COLO668 (cell line): ENCODE measurements around the gene TSPAN19.
A peak's percentile ranks its signal among the peaks of the same experiment; 100 is the strongest.

Experiments used
- DNase-seq: peaks from one replicate; lab custom pipeline; 2025; ENCODE audit not compliant: unreplicated experiment; lab: John Stamatoyannopoulos, UW

TSPAN19 gene

DNA sequence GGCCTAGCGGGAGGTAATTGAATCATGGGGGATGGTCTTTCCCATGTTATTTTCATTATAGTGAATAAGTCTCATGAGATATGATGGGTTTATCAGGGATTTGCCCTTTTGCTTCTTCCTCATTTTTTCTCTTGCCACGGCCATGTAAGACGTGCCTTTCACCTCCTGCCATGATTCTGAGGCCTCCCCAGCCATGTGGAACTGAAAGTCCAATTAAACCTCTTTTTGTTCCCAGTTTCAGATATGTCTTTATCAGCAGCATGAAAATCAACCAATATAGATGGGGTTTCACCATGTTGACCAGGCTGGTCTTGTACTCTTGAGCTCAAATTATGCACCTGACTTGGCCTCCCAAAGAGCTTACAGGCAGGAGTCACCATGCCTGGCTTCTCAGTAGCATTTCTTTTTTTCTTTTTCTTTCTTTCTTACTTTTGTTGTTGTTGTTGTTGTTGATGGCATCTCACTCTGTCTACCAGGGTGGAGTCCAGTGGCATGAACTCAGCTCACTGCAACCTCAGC lies 33.2 kb downstream of the TSPAN19 start:
- no peak for DNase-seq

- no peak for DNase-seq
These were observed 35.3 kb downstream of the TSPAN19 start for GRCh38 chr12:85000729-85001128.

GRCh38 chr12:84998341-84998740 lies 37.7 kb downstream of the TSPAN19 start:
- DNase-seq: no peak

DNA sequence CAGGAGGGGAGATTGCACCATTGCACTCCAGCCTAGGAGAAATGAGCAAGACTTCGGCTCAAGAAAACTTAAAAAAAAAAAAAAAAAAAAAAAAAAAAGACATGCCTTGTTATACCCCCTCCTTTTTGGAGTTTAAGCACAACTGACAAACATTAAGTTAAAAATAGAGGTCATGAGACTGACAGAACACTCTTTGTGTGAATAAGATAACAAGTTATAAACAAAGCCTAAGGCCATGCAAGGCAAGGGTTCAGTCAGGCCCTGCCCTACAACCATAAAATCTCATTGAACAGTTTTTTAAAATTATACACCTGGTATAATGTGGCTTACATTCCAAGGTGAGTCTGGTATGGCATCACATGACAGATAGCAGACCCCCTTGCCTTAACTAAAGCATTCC lies 39.3 kb downstream of the TSPAN19 start:
- no peak for DNase-seq

- no peak for DNase-seq
These were observed 40.4 kb downstream of the TSPAN19 start for GRCh38 chr12:84995641-84996040.

- no peak for DNase-seq
These were observed 41.7 kb downstream of the TSPAN19 start for GRCh38 chr12:84994426-84994825.

GRCh38 chr12:84986586-84986985 lies 49.5 kb downstream of the TSPAN19 start:
- peak; percentile 12 for DNase-seq

DNA sequence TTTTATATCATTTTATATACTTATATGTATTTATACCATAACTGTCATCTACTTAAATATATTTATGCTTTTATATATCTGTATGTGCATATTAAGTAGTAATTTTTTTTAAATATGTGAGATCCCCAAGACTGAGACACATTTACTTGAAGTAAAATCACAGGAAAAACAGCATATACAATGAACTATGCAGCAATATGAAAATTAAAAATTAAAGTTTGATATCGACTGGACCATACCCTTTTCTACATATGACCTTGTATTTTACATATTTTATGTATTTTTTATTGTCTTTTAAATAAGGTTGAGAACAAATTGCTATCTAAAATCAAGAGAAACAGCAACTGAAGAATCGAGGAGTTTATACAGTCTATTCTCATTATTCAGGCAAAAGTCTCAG lies 50.0 kb downstream of the TSPAN19 start:
- DNase-seq: no peak

DNA sequence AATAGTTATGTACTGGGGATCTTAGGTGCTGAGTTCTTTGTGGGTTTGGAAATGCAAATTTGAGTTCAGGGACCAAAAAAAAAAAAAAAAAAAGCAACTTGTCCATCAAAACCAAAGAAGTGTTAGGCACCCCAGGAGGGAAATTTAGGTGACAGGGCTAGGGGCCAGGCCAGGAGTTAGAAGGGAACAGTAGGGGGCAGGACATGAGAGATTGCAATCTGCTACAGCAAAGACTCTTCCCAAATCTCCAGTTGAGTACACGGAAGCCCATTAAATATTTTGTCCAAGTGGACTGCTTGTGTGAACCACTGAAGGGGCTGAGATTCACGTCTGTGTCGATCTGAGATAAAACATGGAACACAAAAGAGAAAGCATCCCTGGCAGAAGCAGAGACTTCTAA lies 52.8 kb downstream of the TSPAN19 start:
- DNase-seq: no peak

DNA sequence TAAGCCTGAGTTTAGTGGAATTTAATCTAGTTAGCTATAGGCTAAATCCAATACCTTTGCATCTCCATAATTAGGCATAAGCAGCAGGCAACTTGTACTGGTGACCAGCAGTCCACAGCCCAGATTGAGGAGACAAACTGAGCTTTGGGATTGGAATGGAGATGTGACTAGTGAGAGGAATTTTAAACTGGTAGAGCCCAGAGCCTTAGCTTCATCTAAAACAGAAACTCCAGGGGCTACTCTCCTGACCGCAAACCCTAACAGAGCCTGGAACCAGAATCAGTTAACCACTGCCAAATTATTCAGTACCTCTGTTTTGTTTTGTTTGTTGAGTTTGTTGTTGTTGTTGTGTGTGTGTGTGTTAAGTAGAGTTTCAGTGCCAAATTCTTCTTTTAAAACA lies 53.2 kb downstream of the TSPAN19 start:
- no peak for DNase-seq

DNA sequence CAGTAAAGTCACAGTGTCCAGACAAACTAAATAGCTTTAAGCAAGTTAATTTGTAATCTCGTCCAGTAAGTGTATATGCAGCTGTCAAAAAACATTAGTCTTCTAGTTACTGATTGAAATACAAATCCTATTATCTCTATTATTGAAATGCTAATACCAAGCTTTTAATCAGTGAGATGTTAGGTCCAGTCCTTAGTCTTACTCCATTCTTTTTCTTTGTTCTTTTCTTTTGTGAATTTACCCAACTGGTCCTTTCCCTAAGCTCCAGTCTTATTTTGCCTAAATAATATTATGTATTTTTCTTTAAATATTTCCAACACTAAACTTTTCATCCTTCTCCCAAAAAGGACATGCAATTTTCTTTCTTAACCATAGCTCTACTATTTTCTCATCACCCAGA lies 57.2 kb downstream of the TSPAN19 start:
- no peak for DNase-seq

GRCh38 chr12:84976133-84976532 lies 59.9 kb downstream of the TSPAN19 start:
- DNase-seq: no peak

DNA sequence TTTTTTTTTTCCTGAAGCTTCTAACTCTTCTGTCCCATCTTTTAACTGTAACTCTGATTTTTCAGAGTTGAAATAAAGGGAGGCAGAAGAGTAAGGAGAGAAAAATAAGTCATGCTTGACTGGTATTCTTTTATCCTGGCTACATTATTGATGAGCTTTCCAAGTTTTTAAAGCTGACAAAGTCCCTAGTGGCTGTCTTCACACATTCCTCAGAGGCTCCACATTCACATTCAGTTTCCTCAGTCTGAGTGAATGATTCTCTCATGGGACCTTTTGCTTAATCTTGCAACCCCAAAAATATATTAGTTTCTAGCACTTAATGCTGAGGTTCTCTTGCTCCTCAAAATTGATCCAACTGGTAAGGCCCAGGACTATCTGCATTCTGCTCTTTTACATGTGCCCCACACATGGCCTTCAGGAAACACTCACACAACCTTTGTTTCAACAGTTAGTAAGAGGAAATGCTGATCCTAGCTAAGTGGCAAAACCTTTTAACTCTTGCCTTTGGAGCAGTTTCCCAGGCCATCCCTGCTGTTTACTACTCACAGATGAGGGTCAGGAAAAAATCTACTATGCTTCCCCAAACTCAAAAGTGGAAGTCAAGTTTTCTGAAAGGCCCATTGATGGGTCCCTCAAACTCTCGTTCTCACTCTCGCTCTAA lies 61.8 kb downstream of the TSPAN19 start:
- DNase-seq: no peak

- DNase-seq: no peak
These were observed 63.1 kb downstream of the TSPAN19 start for GRCh38 chr12:84973026-84973425.

DNA sequence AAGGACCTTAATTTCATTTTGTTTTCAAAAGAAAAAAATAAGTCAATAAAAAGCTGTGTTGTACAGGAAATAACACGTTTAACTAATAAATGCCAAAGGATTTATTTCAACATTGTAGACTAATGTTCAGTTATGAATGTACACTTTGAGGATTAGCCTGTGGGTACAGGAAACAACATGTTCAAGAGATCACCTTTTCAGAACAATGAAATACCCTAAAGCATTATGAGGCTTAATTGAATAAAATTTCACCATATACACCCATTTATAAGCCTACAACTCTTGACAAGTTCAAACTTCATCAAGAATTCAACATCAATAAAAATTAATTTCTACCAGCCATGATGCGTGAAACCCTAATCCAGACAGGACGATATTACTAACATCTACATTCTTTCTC lies 66.9 kb downstream of the TSPAN19 start:
- DNase-seq: no peak
